HepG2 (cell line): ENCODE measurements around the gene CFAP61. TPM values are rescaled to one million over a fixed set of nuclear protein-coding genes. Genes with fewer than 3 reads are reported as not detected.

Experiments used
- DNMT3B ChIP-seq: conservative IDR thresholded peaks from 2 replicates; pipeline ENCODE4 v1.6.1; 2016; ENCODE audit warnings: missing biosample characterization, control low read depth
- KDM1A ChIP-seq: IDR thresholded peaks from 2 replicates; pipeline ENCODE4 v1.6.1; 2016; ENCODE audit warnings: missing compliant biosample characterization
- KLF16 ChIP-seq, 2 experiments: sonication (generic) in 1 of 2; formaldehyde crosslinking in 1 of 2; IDR thresholded peaks; 2 replicates each; pipeline versions ENCODE4 v1.6.1 to v1.8.0; 2016 to 2023; ENCODE audit warnings: missing genetic modification reagents in 2 of 2, missing compliant biosample characterization in 1 of 2
- MBD4 ChIP-seq: IDR thresholded peaks from 2 replicates; pipeline ENCODE4 v1.6.1; 2012; ENCODE audit warnings: low read length, inconsistent platforms, borderline replicate concordance
- MYNN ChIP-seq: sonication (generic); formaldehyde crosslinking; IDR thresholded peaks from 2 replicates; pipeline ENCODE4 v1.4.0; 2020; ENCODE audit warnings: mild to moderate bottlenecking, low read depth, missing genetic modification reagents
- SIX4 ChIP-seq: sonication (generic); formaldehyde crosslinking; IDR thresholded peaks from 2 replicates; pipeline ENCODE4 v1.4.0; 2020; ENCODE audit warnings: missing genetic modification reagents
- ZNF317 ChIP-seq: sonication (generic); formaldehyde crosslinking; IDR thresholded peaks from 2 replicates; pipeline ENCODE4 v1.5.0; 2020; ENCODE audit warnings: mild to moderate bottlenecking, missing genetic modification reagents
- ZNF674 ChIP-seq: sonication (generic); formaldehyde crosslinking; IDR thresholded peaks from 2 replicates; pipeline ENCODE4 v1.5.0; 2020; ENCODE audit warnings: low read depth, mild to moderate bottlenecking, missing genetic modification reagents
- polyA plus RNA-seq, 8 experiments: library from polyadenylated mRNA; depleted of rRNA in 3 of 8; stranded (reverse) in 7 of 8; unstranded in 1 of 8; fragments of >200 nt; fragmentation: Illumina TruSeq in 4 of 8; extraction: Trizol in 4 of 8; gene quantifications; 2 replicates each; pipeline versions ENCODE4 v1.2.1 to v1.2.3, GENCODE V29; 2011 to 2016; ENCODE audit warnings: low read depth in 4 of 8, missing spikeins in 1 of 8, mixed read lengths in 1 of 8; ENCODE audit not compliant: insufficient read depth in 1 of 8
- total RNA-seq, 5 experiments: library from RNA; depleted of rRNA; stranded (reverse); fragments of >200 nt; fragmentation: Illumina TruSeq; extraction: Trizol; gene quantifications; 2 replicates each; pipeline ENCODE4 v1.2.3, GENCODE V29; 2016; ENCODE audit warnings: low read depth in 1 of 5
- TF ChIP-seq, protein P1 (sequence below): sonication (generic); formaldehyde crosslinking; IDR thresholded peaks from 2 replicates; pipeline ENCODE4 v1.4.0; 2020; ENCODE audit warnings: missing genetic modification reagents, borderline replicate concordance
- TF ChIP-seq, protein P2 (sequence below): sonication (generic); formaldehyde crosslinking; IDR thresholded peaks from 2 replicates; pipeline ENCODE4 v1.5.1; 2020; ENCODE audit warnings: missing genetic modification reagents, mild to moderate bottlenecking, borderline replicate concordance
- TF ChIP-seq, protein P3 (sequence below): sonication (generic); formaldehyde crosslinking; IDR thresholded peaks from 2 replicates; pipeline ENCODE4 v1.5.0; 2020; ENCODE audit warnings: mild to moderate bottlenecking, missing genetic modification reagents, borderline replicate concordance
- TF ChIP-seq, protein P4 (sequence below): sonication (generic); formaldehyde crosslinking; IDR thresholded peaks from 2 replicates; pipeline ENCODE4 v1.5.0; 2020; ENCODE audit warnings: missing genetic modification reagents
- TF ChIP-seq, protein P5 (sequence below): sonication (generic); formaldehyde crosslinking; IDR thresholded peaks from 2 replicates; pipeline ENCODE4 v1.8.0; 2022; ENCODE audit warnings: missing genetic modification reagents, mild to moderate bottlenecking, inconsistent platforms, borderline replicate concordance
- TF ChIP-seq, protein P6 (sequence below): sonication (generic); formaldehyde crosslinking; IDR thresholded peaks from 2 replicates; pipeline ENCODE4 v1.4.0; 2020; ENCODE audit warnings: missing genetic modification reagents
- TF ChIP-seq, protein P7 (sequence below): IDR thresholded peaks from 2 replicates; pipeline ENCODE4 v1.6.1; 2016; ENCODE audit warnings: missing compliant biosample characterization, missing genetic modification reagents, borderline replicate concordance

CFAP61 gene
- total and polyA plus RNA-seq, 2 of the 13 experiments (the other 11 are each of a cell fraction or from before 2014, with no cell fraction given) = 0.27 TPM; not detected in 1

DNA sequence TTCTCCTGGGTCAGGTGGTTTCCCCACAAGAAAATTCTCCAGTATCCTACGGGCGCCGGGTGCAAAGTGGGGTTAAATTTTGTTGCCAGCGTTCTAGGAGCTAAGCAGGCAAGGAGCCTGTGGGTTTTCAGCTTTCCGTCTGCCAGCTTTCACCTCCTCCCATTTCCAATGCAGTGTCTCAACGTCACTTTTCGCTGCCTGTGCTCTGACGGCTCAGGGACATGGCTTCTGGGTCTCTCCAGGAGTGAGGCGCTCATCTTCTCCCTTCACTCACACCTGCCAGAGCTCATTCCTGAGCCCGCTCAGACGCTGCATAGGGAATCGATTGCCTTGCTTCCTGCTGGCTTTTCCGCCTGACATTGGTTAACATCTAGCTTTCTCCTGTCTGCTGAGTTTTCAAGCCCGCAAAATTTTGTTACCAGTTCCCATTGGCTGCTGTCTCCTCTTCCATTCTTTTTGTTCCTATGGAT lies 42.5 kb upstream of the CFAP61 start (continued):
- TF ChIP-seq, protein P1, sequence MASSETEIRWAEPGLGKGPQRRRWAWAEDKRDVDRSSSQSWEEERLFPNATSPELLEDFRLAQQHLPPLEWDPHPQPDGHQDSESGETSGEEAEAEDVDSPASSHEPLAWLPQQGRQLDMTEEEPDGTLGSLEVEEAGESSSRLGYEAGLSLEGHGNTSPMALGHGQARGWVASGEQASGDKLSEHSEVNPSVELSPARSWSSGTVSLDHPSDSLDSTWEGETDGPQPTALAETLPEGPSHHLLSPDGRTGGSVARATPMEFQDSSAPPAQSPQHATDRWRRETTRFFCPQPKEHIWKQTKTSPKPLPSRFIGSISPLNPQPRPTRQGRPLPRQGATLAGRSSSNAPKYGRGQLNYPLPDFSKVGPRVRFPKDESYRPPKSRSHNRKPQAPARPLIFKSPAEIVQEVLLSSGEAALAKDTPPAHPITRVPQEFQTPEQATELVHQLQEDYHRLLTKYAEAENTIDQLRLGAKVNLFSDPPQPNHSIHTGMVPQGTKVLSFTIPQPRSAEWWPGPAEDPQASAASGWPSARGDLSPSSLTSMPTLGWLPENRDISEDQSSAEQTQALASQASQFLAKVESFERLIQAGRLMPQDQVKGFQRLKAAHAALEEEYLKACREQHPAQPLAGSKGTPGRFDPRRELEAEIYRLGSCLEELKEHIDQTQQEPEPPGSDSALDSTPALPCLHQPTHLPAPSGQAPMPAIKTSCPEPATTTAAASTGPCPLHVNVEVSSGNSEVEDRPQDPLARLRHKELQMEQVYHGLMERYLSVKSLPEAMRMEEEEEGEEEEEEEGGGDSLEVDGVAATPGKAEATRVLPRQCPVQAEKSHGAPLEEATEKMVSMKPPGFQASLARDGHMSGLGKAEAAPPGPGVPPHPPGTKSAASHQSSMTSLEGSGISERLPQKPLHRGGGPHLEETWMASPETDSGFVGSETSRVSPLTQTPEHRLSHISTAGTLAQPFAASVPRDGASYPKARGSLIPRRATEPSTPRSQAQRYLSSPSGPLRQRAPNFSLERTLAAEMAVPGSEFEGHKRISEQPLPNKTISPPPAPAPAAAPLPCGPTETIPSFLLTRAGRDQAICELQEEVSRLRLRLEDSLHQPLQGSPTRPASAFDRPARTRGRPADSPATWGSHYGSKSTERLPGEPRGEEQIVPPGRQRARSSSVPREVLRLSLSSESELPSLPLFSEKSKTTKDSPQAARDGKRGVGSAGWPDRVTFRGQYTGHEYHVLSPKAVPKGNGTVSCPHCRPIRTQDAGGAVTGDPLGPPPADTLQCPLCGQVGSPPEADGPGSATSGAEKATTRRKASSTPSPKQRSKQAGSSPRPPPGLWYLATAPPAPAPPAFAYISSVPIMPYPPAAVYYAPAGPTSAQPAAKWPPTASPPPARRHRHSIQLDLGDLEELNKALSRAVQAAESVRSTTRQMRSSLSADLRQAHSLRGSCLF (CRISPR knock-in tag) = no peak
- TF ChIP-seq KLF16 (CRISPR knock-in tag; IDR thresholded peaks at IDR 0.05) = no peak
- TF ChIP-seq, protein P2, sequence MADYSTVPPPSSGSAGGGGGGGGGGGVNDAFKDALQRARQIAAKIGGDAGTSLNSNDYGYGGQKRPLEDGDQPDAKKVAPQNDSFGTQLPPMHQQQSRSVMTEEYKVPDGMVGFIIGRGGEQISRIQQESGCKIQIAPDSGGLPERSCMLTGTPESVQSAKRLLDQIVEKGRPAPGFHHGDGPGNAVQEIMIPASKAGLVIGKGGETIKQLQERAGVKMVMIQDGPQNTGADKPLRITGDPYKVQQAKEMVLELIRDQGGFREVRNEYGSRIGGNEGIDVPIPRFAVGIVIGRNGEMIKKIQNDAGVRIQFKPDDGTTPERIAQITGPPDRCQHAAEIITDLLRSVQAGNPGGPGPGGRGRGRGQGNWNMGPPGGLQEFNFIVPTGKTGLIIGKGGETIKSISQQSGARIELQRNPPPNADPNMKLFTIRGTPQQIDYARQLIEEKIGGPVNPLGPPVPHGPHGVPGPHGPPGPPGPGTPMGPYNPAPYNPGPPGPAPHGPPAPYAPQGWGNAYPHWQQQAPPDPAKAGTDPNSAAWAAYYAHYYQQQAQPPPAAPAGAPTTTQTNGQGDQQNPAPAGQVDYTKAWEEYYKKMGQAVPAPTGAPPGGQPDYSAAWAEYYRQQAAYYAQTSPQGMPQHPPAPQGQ (CRISPR knock-in tag) = no peak
- TF ChIP-seq DNMT3B (CRISPR knock-in tag) = no peak
- TF ChIP-seq KDM1A (CRISPR knock-in tag) = no peak
- TF ChIP-seq, protein P3, sequence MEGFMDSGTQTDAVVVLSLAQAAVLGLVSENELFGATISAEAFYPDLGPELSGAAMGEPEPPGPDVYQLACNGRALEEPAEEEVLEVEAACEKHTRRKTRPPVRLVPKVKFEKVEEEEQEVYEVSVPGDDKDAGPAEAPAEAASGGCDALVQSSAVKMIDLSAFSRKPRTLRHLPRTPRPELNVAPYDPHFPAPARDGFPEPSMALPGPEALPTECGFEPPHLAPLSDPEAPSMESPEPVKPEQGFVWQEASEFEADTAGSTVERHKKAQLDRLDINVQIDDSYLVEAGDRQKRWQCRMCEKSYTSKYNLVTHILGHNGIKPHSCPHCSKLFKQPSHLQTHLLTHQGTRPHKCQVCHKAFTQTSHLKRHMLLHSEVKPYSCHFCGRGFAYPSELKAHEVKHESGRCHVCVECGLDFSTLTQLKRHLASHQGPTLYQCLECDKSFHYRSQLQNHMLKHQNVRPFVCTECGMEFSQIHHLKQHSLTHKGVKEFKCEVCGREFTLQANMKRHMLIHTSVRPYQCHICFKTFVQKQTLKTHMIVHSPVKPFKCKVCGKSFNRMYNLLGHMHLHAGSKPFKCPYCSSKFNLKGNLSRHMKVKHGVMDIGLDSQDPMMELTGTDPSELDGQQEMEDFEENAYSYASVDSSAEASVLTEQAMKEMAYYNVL (CRISPR knock-in tag) = no peak
- TF ChIP-seq, protein P4, sequence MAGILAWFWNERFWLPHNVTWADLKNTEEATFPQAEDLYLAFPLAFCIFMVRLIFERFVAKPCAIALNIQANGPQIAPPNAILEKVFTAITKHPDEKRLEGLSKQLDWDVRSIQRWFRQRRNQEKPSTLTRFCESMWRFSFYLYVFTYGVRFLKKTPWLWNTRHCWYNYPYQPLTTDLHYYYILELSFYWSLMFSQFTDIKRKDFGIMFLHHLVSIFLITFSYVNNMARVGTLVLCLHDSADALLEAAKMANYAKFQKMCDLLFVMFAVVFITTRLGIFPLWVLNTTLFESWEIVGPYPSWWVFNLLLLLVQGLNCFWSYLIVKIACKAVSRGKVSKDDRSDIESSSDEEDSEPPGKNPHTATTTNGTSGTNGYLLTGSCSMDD (CRISPR knock-in tag) = no peak
- TF ChIP-seq ZNF674 (CRISPR knock-in tag) = no peak
- 0 out of 2 replicates have a peak, but pooled peaks have one; percentile 16 for TF ChIP-seq SIX4 (CRISPR knock-in tag)
- TF ChIP-seq, protein P5, sequence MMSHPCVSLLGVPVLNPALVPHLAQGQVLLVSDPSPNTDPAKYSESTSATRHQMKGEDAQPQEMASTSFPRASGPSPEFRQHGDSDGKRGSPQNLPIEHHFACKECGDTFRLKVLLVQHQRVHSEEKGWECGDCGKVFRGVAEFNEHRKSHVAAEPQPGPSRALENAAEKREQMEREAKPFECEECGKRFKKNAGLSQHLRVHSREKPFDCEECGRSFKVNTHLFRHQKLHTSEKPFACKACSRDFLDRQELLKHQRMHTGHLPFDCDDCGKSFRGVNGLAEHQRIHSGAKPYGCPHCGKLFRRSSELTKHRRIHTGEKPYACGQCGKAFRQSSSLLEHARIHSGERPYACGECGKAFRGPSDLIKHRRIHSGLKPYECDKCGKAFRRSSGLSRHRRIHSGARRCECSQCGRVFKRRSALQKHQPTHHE = no peak
- no peak for TF ChIP-seq MBD4
- TF ChIP-seq, protein P6, sequence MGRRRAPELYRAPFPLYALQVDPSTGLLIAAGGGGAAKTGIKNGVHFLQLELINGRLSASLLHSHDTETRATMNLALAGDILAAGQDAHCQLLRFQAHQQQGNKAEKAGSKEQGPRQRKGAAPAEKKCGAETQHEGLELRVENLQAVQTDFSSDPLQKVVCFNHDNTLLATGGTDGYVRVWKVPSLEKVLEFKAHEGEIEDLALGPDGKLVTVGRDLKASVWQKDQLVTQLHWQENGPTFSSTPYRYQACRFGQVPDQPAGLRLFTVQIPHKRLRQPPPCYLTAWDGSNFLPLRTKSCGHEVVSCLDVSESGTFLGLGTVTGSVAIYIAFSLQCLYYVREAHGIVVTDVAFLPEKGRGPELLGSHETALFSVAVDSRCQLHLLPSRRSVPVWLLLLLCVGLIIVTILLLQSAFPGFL (CRISPR knock-in tag) = no peak
- no peak for TF ChIP-seq MYNN (CRISPR knock-in tag)
- TF ChIP-seq, protein P7, sequence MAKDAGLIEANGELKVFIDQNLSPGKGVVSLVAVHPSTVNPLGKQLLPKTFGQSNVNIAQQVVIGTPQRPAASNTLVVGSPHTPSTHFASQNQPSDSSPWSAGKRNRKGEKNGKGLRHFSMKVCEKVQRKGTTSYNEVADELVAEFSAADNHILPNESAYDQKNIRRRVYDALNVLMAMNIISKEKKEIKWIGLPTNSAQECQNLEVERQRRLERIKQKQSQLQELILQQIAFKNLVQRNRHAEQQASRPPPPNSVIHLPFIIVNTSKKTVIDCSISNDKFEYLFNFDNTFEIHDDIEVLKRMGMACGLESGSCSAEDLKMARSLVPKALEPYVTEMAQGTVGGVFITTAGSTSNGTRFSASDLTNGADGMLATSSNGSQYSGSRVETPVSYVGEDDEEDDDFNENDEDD (CRISPR knock-in tag) = no peak
- TF ChIP-seq ZNF317 (CRISPR knock-in tag) = no peak; the same call in 1 of the 2 replicates
